Neural progenitor cell (in vitro differentiated cells): Measurements from ENCODE around the gene SSTR4. TPM values are rescaled to one million over a fixed set of nuclear protein-coding genes. Genes with fewer than 3 reads are reported as not detected.

Source experiments
- DNase-seq: peaks from one replicate; pipeline ENCODE4 v3.0.0-alpha.2; 2016; ENCODE audit warnings: low spot score
- H2AFZ ChIP-seq: fragments of 200-600 bp; sonication (generic); replicated peaks from 2 replicates; pipeline ENCODE4 v1.6.1; 2016; ENCODE audit warnings: antibody characterized with exemption
- H3F3A ChIP-seq: fragments of 200-600 bp; sonication (generic); 2 replicates; pipeline ENCODE4 v1.6.1; 2016; ENCODE audit warnings: antibody characterized with exemption, low read depth
- H3K27ac ChIP-seq: fragments of 200-600 bp; sonication (generic); 2 replicates; pipeline ENCODE4 v1.5.1; 2016; ENCODE audit warnings: mild to moderate bottlenecking
- H3K27me3 ChIP-seq: fragments of 200-600 bp; sonication (generic); 2 replicates; pipeline ENCODE4 v1.6.1; 2016; ENCODE audit warnings: mild to moderate bottlenecking, moderate library complexity
- H3K36me3 ChIP-seq: fragments of 200-600 bp; sonication (generic); 2 replicates; pipeline ENCODE4 v1.5.1; 2016
- H3K4me1 ChIP-seq: fragments of 200-600 bp; sonication (generic); 2 replicates; pipeline ENCODE4 v1.6.1; 2016; ENCODE audit warnings: mixed run types
- H3K4me2 ChIP-seq: fragments of 200-600 bp; sonication (generic); 2 replicates; pipeline ENCODE4 v1.6.1; 2016
- H3K4me3 ChIP-seq: fragments of 200-600 bp; sonication (generic); 2 replicates; pipeline ENCODE4 v1.5.1; 2016
- H3K79me2 ChIP-seq: fragments of 200-600 bp; sonication (generic); 2 replicates; pipeline ENCODE4 v1.6.1; 2016; ENCODE audit warnings: low read depth
- H3K9ac ChIP-seq: fragments of 200-600 bp; sonication (generic); 2 replicates; pipeline ENCODE4 v1.6.1; 2016
- H3K9me3 ChIP-seq: fragments of 200-600 bp; sonication (generic); 2 replicates; pipeline ENCODE4 v1.5.1; 2016; ENCODE audit warnings: low read depth
- H4K20me1 ChIP-seq: fragments of 200-600 bp; sonication (generic); 2 replicates; pipeline ENCODE4 v1.6.1; 2016; ENCODE audit warnings: low read depth
- H3K27ac Mint-ChIP-seq: 3 replicates; pipeline ENCODE4 v1.8.0; 2021; ENCODE audit warnings: mixed read lengths
- H3K27me3 Mint-ChIP-seq: 2 replicates; pipeline ENCODE4 v1.8.0; 2022; ENCODE audit warnings: low read depth, mild to moderate bottlenecking, inconsistent platforms, moderate library complexity, mixed read lengths; ENCODE audit not compliant: insufficient read depth
- H3K36me3 Mint-ChIP-seq: 3 replicates; pipeline ENCODE4 v1.8.0; 2021; ENCODE audit warnings: mixed read lengths
- H3K4me1 Mint-ChIP-seq: 3 replicates; pipeline ENCODE4 v1.8.0; 2021; ENCODE audit warnings: mixed read lengths
- H3K4me3 Mint-ChIP-seq: 3 replicates; pipeline ENCODE4 v1.8.0; 2021; ENCODE audit warnings: mild to moderate bottlenecking, moderate library complexity, mixed read lengths
- H3K9me3 Mint-ChIP-seq: 3 replicates; pipeline ENCODE4 v1.8.0; 2020; ENCODE audit warnings: mixed read lengths
- EZH2 ChIP-seq: fragments of 200-600 bp; sonication (generic); IDR thresholded peaks from 2 replicates; pipeline ENCODE4 v1.6.1; 2017; ENCODE audit warnings: antibody characterized with exemption, mild to moderate bottlenecking, moderate library complexity
- EZH2phosphoT487 ChIP-seq: fragments of 200-600 bp; sonication (generic); IDR thresholded peaks from 2 replicates; pipeline ENCODE4 v1.6.1; 2017; ENCODE audit warnings: antibody characterized with exemption
- total RNA-seq: library from RNA; depleted of rRNA; stranded (reverse); fragments of >200 nt; gene quantifications from 2 replicates; pipeline ENCODE4 v1.2.3, GENCODE V29; 2015; ENCODE audit warnings: low replicate concordance
- TF ChIP-seq, protein P1 (sequence below): fragments of 200-600 bp; sonication (generic); IDR thresholded peaks from 2 replicates; pipeline ENCODE4 v1.5.1; 2017; ENCODE audit warnings: antibody characterized with exemption, mild to moderate bottlenecking

Gene SSTR4
- total RNA-seq, 1 donor from 2014 or later, result not detected

DNA sequence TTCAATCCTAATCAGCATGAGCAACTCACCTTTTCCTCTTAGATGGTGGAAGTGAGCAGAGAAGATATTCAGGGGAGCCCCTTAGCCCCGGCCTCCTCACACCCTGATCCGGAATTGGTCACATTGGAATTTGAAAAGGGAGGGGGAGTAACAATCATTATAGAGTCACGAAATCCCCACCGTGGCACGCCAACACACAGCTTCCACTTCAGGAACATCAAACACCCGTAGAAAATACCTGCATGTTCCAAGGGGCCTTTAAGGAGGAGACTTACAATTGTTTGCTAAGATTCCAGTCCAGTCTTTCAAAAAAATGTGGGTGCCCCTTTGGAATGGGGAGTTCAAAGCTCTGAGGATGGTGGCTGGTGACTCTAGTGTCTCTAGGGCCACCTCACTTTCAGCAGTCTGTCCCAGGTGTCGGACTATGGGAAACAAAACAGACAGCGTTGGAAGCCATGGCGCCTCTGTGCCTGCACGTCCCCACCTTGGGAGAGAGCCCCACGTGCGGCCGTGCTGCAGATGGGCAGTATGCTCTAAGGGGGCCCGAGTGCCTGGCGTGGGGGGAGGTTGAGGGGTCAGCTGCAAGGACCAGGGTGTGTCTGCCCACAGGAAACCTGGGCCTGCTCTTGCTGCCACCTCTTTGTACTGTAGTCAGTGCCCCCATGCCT lies 48.6 kb downstream of the SSTR4 start:
- Histone ChIP-seq H3K9me3 (no peaks in the 10 kb centered on the region), H4K20me1 (no peaks in the 10 kb centered on the region), H3K4me1 (peaks cover 16% of the 10 kb centered on the region), H3K36me3 (no peaks in the 10 kb centered on the region), H3K27me3 (no peaks in the 10 kb centered on the region), H3K79me2 (no peaks in the 10 kb centered on the region), H3K9ac (no peak overlapping the region), H2AFZ (no peak overlapping the region), H3K4me2 (no peak overlapping the region), H3K27ac (no peak overlapping the region), H3F3A (no peaks in the 10 kb centered on the region), H3K4me3 (no peak overlapping the region)
- TF ChIP-seq, protein P1, sequence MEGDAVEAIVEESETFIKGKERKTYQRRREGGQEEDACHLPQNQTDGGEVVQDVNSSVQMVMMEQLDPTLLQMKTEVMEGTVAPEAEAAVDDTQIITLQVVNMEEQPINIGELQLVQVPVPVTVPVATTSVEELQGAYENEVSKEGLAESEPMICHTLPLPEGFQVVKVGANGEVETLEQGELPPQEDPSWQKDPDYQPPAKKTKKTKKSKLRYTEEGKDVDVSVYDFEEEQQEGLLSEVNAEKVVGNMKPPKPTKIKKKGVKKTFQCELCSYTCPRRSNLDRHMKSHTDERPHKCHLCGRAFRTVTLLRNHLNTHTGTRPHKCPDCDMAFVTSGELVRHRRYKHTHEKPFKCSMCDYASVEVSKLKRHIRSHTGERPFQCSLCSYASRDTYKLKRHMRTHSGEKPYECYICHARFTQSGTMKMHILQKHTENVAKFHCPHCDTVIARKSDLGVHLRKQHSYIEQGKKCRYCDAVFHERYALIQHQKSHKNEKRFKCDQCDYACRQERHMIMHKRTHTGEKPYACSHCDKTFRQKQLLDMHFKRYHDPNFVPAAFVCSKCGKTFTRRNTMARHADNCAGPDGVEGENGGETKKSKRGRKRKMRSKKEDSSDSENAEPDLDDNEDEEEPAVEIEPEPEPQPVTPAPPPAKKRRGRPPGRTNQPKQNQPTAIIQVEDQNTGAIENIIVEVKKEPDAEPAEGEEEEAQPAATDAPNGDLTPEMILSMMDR, result no peak
- TF ChIP-seq EZH2phosphoT487 (no peak), EZH2 (no peak)
- Mint-ChIP-seq H3K4me3 (no peak overlapping the region), H3K4me1 (peaks cover 24% of the 10 kb centered on the region), H3K27me3 (no peaks in the 10 kb centered on the region), H3K9me3 (no peaks in the 10 kb centered on the region), H3K27ac (no peak overlapping the region), H3K36me3 (no peaks in the 10 kb centered on the region)
- no peak for DNase-seq

DNA sequence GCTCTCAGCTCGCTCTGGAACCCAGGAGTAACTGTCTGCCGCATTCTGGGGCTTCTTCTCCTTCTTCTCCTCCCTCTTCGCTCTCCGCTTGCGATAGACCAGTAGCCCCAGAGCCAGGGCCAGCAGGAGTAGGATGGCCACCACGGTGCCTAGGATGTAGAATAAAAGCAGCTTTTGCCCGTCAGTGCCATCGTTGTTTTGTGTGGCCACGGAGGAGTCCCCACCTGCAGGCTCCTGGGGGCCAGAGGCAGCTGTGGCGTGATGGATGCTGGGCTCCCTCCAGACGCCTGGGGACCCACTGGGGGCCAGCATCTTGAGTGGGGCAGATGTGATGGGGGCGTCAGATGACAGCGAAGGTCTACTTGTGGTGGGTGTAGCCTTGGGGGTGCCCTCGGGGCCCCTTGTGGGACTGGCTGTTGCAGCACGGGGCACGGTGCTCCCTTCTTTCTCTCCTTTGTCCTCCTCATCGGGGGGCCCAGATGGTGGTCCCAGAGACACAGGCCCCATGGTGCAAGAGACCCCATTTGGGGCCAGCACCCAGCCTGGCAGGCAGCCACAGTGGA lies 49.3 kb downstream of the SSTR4 start:
- Histone ChIP-seq H2AFZ (no peak overlapping the region), H3K27ac (no peak overlapping the region), H3K79me2 (no peaks in the 10 kb centered on the region), H3K4me1 (peaks cover 9% of the 10 kb centered on the region), H3K9ac (no peak overlapping the region), H3K36me3 (no peaks in the 10 kb centered on the region), H3F3A (no peaks in the 10 kb centered on the region), H3K9me3 (no peaks in the 10 kb centered on the region), H4K20me1 (no peaks in the 10 kb centered on the region), H3K27me3 (no peaks in the 10 kb centered on the region), H3K4me2 (no peak overlapping the region), H3K4me3 (no peak overlapping the region)
- no peak overlapping the region for H3K4me3 Mint-ChIP-seq
- TF ChIP-seq, protein P1, result no peak
- no peak for TF ChIP-seq EZH2phosphoT487
- no peak for TF ChIP-seq EZH2
- H3K36me3 Mint-ChIP-seq, result no peaks in the 10 kb centered on the region
- H3K27me3 Mint-ChIP-seq, result no peaks in the 10 kb centered on the region
- H3K9me3 Mint-ChIP-seq, result no peaks in the 10 kb centered on the region
- H3K27ac Mint-ChIP-seq, result no peak overlapping the region
- H3K4me1 Mint-ChIP-seq, result peaks cover 18% of the 10 kb centered on the region
- DNase-seq, result no peak

DNA sequence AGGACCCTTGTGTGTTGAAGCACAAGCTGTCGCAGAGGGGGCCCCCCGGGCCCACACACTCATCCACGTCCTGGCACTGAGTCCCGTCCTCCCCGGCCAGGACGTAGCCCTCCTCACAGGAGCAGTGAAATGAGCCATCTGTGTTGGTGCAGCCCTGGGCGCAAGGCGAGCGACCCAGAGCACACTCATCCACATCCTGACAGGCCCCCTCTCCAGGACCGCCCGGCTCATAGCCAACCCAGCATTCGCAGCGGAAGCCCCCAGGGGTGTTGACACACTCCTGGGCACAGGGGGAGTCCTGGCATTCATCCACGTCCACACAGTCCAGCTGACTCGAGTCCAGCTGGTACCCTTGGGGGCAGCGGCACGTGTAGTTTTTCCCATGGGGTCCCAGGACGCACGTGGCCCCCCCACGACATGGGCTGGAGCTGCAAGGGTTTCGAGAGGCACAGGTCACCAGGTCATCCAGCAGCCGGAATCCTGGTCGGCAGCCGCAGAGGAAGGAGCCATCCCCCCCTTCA lies 49.8 kb downstream of the SSTR4 start:
- Histone ChIP-seq H3K9me3 (no peaks in the 10 kb centered on the region), H3K4me3 (no peak overlapping the region), H3K36me3 (no peaks in the 10 kb centered on the region), H3K4me2 (no peak overlapping the region), H3K9ac (no peak overlapping the region), H3K79me2 (no peaks in the 10 kb centered on the region), H4K20me1 (no peaks in the 10 kb centered on the region), H3K27me3 (no peaks in the 10 kb centered on the region), H3K27ac (no peak overlapping the region), H2AFZ (no peak overlapping the region), H3F3A (no peaks in the 10 kb centered on the region), H3K4me1 (peaks cover 4% of the 10 kb centered on the region)
- H3K4me3 Mint-ChIP-seq, result no peak overlapping the region
- no peaks in the 10 kb centered on the region for H3K9me3 Mint-ChIP-seq
- TF ChIP-seq, protein P1, result no peak
- TF ChIP-seq EZH2, result no peak
- no peak for TF ChIP-seq EZH2phosphoT487
- H3K4me1 Mint-ChIP-seq, result peaks cover 13% of the 10 kb centered on the region
- no peaks in the 10 kb centered on the region for H3K36me3 Mint-ChIP-seq
- no peak overlapping the region for H3K27ac Mint-ChIP-seq
- no peaks in the 10 kb centered on the region for H3K27me3 Mint-ChIP-seq
- no peak for DNase-seq
